ENCODE data around the gene PAPSS2.
"Not testable (repeated sequence)": the region's sequence is repeated elsewhere in the genome, so short reads cannot be mapped to it uniquely, and the experiment has no call there.

PAPSS2 gene

GRCh38 chr10:87740254-87740655 lies 80.6 kb downstream of the PAPSS2 start:
- no peak overlapping the region for H3K4me3 Mint-ChIP-seq

DNA sequence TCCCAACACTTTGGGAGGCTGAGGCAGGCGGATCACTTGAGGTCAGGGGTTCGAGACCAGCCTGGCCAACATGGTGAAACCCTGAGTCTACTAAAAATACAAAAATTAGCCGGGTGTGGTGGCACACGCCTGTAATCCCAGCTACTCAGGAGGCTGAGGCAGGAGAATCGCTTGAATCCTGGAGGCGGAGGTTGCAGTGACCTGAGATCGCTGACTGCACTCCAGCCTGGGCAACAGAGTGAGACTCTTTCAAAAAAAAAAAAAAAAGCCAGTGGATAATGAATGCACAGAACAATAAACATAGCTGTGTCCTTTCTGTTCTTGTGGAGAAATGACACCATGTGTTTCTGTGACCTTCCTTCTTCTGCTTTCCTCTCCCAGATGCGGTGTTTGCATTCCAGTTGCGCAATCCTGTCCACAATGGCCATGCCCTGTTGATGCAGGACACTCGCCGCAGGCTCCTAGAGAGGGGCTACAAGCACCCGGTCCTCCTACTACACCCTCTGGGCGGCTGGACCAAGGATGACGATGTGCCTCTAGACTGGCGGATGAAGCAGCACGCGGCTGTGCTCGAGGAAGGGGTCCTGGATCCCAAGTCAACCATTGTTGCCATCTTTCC lies 83.4 kb downstream of the PAPSS2 start:
- not testable (repeated sequence) for H3K27me3 Mint-ChIP-seq (ENCODE audit: low read depth); H3K36me3 Mint-ChIP-seq (ENCODE audit: low read depth); H3K9me3 Mint-ChIP-seq; H3K4me1 Mint-ChIP-seq; H3K27ac Mint-ChIP-seq; H3K4me3 Mint-ChIP-seq

More at GRCh38 chr10:87740254-87740655, 80.6 kb downstream of the PAPSS2 start:
- Mint-ChIP-seq H3K9me3 (no peaks in the 10 kb centered on the region), H3K36me3 (ENCODE audit: low read depth) (peaks cover 4% of the 10 kb centered on the region), H3K27me3 (ENCODE audit: low read depth) (no peaks in the 10 kb centered on the region), H3K27ac (no peak overlapping the region), H3K4me1 (peaks cover 1% of the 10 kb centered on the region)
- TF ChIP-seq, protein P1, sequence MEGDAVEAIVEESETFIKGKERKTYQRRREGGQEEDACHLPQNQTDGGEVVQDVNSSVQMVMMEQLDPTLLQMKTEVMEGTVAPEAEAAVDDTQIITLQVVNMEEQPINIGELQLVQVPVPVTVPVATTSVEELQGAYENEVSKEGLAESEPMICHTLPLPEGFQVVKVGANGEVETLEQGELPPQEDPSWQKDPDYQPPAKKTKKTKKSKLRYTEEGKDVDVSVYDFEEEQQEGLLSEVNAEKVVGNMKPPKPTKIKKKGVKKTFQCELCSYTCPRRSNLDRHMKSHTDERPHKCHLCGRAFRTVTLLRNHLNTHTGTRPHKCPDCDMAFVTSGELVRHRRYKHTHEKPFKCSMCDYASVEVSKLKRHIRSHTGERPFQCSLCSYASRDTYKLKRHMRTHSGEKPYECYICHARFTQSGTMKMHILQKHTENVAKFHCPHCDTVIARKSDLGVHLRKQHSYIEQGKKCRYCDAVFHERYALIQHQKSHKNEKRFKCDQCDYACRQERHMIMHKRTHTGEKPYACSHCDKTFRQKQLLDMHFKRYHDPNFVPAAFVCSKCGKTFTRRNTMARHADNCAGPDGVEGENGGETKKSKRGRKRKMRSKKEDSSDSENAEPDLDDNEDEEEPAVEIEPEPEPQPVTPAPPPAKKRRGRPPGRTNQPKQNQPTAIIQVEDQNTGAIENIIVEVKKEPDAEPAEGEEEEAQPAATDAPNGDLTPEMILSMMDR (IDR thresholded peaks at IDR 0.05; ENCODE audit: unreplicated experiment in 3 of 3) = no peak

GRCh38 chr10:87744606-87745005 lies 84.9 kb downstream of the PAPSS2 start:
- Mint-ChIP-seq H3K4me3 (no peak overlapping the region), H3K9me3 (no peaks in the 10 kb centered on the region), H3K27ac (no peak overlapping the region), H3K36me3 (ENCODE audit: low read depth) (peaks cover 7% of the 10 kb centered on the region), H3K27me3 (ENCODE audit: low read depth) (no peaks in the 10 kb centered on the region), H3K4me1 (no peaks in the 10 kb centered on the region)
- TF ChIP-seq, protein P1 (IDR thresholded peaks at IDR 0.05; ENCODE audit: unreplicated experiment in 3 of 3) = no peak

- Mint-ChIP-seq H3K9me3 (no peaks in the 10 kb centered on the region), H3K4me3 (no peak overlapping the region), H3K27ac (peak overlapping the region in 2 of 3 experiments; percentile 49 to 69), H3K4me1 (no peaks in the 10 kb centered on the region), H3K27me3 (ENCODE audit: low read depth) (no peaks in the 10 kb centered on the region), H3K36me3 (ENCODE audit: low read depth) (peaks cover 7% of the 10 kb centered on the region)
- TF ChIP-seq, protein P1 (IDR thresholded peaks at IDR 0.05; ENCODE audit: unreplicated experiment in 3 of 3) = no peak
These were observed 87.2 kb downstream of the PAPSS2 start for GRCh38 chr10:87746911-87747310.

DNA sequence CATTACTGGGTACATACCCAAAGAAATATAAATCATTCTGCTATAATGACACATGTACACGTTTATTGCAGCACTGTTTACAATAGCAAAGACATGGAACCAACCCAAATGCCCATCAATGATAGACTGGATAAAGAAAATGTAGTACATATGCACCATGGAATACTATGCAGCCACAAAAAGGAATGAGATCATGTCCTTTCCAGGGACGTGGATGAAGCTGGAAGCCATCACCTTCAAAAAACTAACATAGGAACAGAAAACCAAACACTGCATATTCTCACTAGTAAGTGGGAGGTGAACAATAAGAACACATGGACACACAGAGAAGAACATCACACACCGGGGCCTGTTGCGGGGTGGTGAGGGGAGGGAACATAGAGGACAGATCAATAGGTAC lies 88.6 kb downstream of the PAPSS2 start:
- H3K27ac Mint-ChIP-seq = peak overlapping the region in 1 of 3 experiments; percentile 40

GRCh38 chr10:87750001-87750671 lies 90.5 kb downstream of the PAPSS2 start:
- Mint-ChIP-seq H3K4me1 (no peaks in the 10 kb centered on the region), H3K36me3 (ENCODE audit: low read depth) (peaks cover 21% of the 10 kb centered on the region), H3K9me3 (no peaks in the 10 kb centered on the region), H3K27me3 (ENCODE audit: low read depth) (no peaks in the 10 kb centered on the region), H3K4me3 (no peak overlapping the region), H3K27ac (peak overlapping the region; percentile 2 to 87 (median 73))
- TF ChIP-seq, protein P1 (IDR thresholded peaks at IDR 0.05; ENCODE audit: unreplicated experiment in 3 of 3) = no peak

More for the DNA sequence above, 88.6 kb downstream of the PAPSS2 start:
- H3K27me3 Mint-ChIP-seq (ENCODE audit: low read depth); H3K4me3 Mint-ChIP-seq; H3K9me3 Mint-ChIP-seq; H3K4me1 Mint-ChIP-seq: not testable (repeated sequence)
- peaks cover 11% of the 10 kb centered on the region for H3K36me3 Mint-ChIP-seq (ENCODE audit: low read depth)

DNA sequence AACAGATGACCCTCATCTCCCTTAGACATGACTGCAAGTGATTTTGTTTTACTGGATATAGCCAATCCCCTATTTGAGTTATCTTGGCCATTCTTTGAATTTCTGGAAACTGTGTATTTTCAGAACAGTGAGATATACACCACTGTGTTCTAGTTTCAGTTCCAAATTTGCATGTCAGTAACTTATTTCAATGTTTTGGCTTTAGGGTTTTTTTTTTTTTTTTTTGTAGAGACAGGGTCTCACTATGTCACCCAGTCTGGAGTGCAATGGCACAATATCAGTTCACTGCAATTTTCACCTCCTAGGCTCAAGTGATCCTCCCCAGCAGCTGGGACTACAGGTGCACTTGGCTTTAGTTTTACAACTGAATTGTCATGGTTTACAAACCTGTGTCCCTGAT lies 91.1 kb downstream of the PAPSS2 start:
- TF ChIP-seq, protein P1 (IDR thresholded peaks at IDR 0.05; ENCODE audit: unreplicated experiment in 3 of 3) = no peak
- Mint-ChIP-seq H3K4me3 (no peak overlapping the region), H3K9me3 (no peaks in the 10 kb centered on the region), H3K36me3 (ENCODE audit: low read depth) (peaks cover 26% of the 10 kb centered on the region), H3K27me3 (ENCODE audit: low read depth) (no peaks in the 10 kb centered on the region), H3K4me1 (no peaks in the 10 kb centered on the region), H3K27ac (peak overlapping the region in 1 of 3 experiments; percentile 87)
